Adrenal gland (tissue), 12 donors: Measurements from ENCODE around the gene SUN2. TPM values are rescaled to one million over a fixed set of nuclear protein-coding genes. Genes with fewer than 3 reads are reported as not detected.

Experiments
- DNase-seq, 7 donors: peaks; one replicate each; pipeline ENCODE4 v3.0.0-alpha.2; 2019 to 2020
- H3K27ac ChIP-seq, 5 donors: fragments of 200-600 bp; sonication (generic) in 4 of 5; 1 replicate in 3 of 5; 2 replicates in 2 of 5; pipeline versions ENCODE4 v1.5.1 to v1.8.0; 2016 to 2020; ENCODE audit warnings: mild to moderate bottlenecking in 1 of 5
- H3K27me3 ChIP-seq: fragments of 200-600 bp; 2 replicates; pipeline ENCODE4 v1.8.0; 2021
- H3K36me3 ChIP-seq, 2 donors: fragments of 200-600 bp; replicated peaks in 1 of 2; 1 replicate in 1 of 2; 2 replicates in 1 of 2; pipeline versions ENCODE4 v1.5.1 to v1.8.0; 2018 to 2022
- H3K4me1 ChIP-seq, 2 donors: fragments of 200-600 bp; replicated peaks in 1 of 2; 1 replicate in 1 of 2; 2 replicates in 1 of 2; pipeline versions ENCODE4 v1.5.1 to v1.8.0; 2018 to 2021
- H3K4me3 ChIP-seq, 4 donors: fragments of 200-600 bp; sonication (generic) in 3 of 4; one replicate each; pipeline ENCODE4 v1.5.1; 2016 to 2018
- H3K9me3 ChIP-seq, 3 donors: fragments of 200-600 bp; sonication (generic) in 1 of 3; replicated peaks in 1 of 3; 1 replicate in 2 of 3; 2 replicates in 1 of 3; pipeline versions ENCODE4 v1.5.1 to v1.8.0; 2016 to 2021
- CTCF ChIP-seq, 6 experiments: fragments of 450-650 bp in 4 of 6; fragments of 200-600 bp in 2 of 6; sonication (generic) in 1 of 6; IDR thresholded peaks; 1 replicate in 5 of 6; 2 replicates in 1 of 6; pipeline versions ENCODE4 v1.5.1 to v1.8.0; 2016 to 2021; ENCODE audit warnings: antibody characterized with exemption in 6 of 6, mild to moderate bottlenecking in 2 of 6, moderate library complexity in 1 of 6
- POLR2A ChIP-seq, 2 donors: fragments of 450-650 bp; IDR thresholded peaks; one replicate each; pipeline ENCODE4 v1.6.1; 2017; ENCODE audit warnings: antibody characterized with exemption in 2 of 2, mild to moderate bottlenecking in 2 of 2, moderate library complexity in 1 of 2
- WGBS, 4 donors: extraction: QIAGEN DNeasy Blood & Tissue Kit in 2 of 4; methylation state at CpG; one replicate each; pipeline versions ENCODE4 v1.1.5 to v1.1.7; 2013 to 2017; 5-methylcytosine and 5-hydroxymethylcytosine counted together
- intact Hi-C, 2 donors: fragments of 100-400 bp; cut with DNase I; formaldehyde crosslinking; loops; one replicate each; pipeline versions ENCODE4 v1.14.1 to v1.15.0; 2022 to 2023
- polyA plus RNA-seq, 3 donors: library from polyadenylated mRNA; stranded (reverse); fragments of 200-250 nt in 2 of 3; fragments of 350-450 nt in 1 of 3; fragmentation: Illumina TruSeq in 1 of 3; extraction: RNeasy Lipid Tissue Mini Kit (QIAGEN cat#74804) in 1 of 3; gene quantifications; one replicate each; pipeline ENCODE4 v1.2.3, GENCODE V29; 2013 to 2014
- total RNA-seq, 9 donors: library from RNA; depleted of rRNA in 4 of 9; stranded (reverse); fragments of >200 nt in 4 of 9; fragments of 120-200 nt in 1 of 9; fragmentation: NEBNext Ultra II Directional in 1 of 9; extraction: Animal tissue kit (Norgen Biotek cat#: 25700) in 1 of 9; gene quantifications; one replicate each; pipeline versions ENCODE4 v1.1.0 to v1.2.4, GENCODE V29; 2013 to 2023
- donor health status: healthy with polysubstance abuse.
- donor health status: Bipolar disorder and iron deficiency.
- donor health status: DM: yes; HTN: yes; CAD: no.
- donor health status: DM: no; HTN: no; CAD: no.
- donor health status: DM: no; HTN: no; CAD: no.
- donor health status: DM: yes; HTN: yes; CAD: no.

SUN2 gene
- total and polyA plus RNA-seq, 12 donors: 13.0 to 196 (median 86.9) TPM

GRCh38 chr22:38699143-38699542 lies 56.7 kb downstream of the SUN2 start:
- no peak for DNase-seq
- WGBS, 4 donors: 56 to 67% (median 59%) methylated on average over 5 of the region's 5 CpGs
- H3K4me3 ChIP-seq: peak overlapping the region in 1 of 4 donors; percentile 86
- H3K36me3 ChIP-seq: no peaks in the 10 kb centered on the region
- peaks cover 18 to 48% of the 10 kb centered on the region in 2 donors for H3K4me1 ChIP-seq
- no peaks in the 10 kb centered on the region for H3K9me3 ChIP-seq
- TF ChIP-seq CTCF (IDR thresholded peaks at IDR 0.05) (no peak), POLR2A (IDR thresholded peaks at IDR 0.05) (no peak)
- intact Hi-C loops: no loop called here
- H3K27me3 ChIP-seq: no peaks in the 10 kb centered on the region
- H3K27ac ChIP-seq: peak overlapping the region; percentile 1 to 100 (median 98)

- intact Hi-C loops: no loop called here
- H3K27me3 ChIP-seq: no peaks in the 10 kb centered on the region
- H3K36me3 ChIP-seq: no peaks in the 10 kb centered on the region
- H3K27ac ChIP-seq: peak overlapping the region in 4 of 5 donors; percentile 1 to 100 (median 98)
- H3K9me3 ChIP-seq: no peaks in the 10 kb centered on the region
- H3K4me3 ChIP-seq: peak overlapping the region in 1 of 4 donors; percentile 86
- WGBS, 4 donors: 91 to 96% (median 94%) methylated on average over 13 of the region's 13 CpGs
- no peak for TF ChIP-seq POLR2A (IDR thresholded peaks at IDR 0.05)
- TF ChIP-seq CTCF (IDR thresholded peaks at IDR 0.05): no peak
- peaks cover 18 to 48% of the 10 kb centered on the region in 2 donors for H3K4me1 ChIP-seq
- no peak for DNase-seq
Observed at GRCh38 chr22:38698407-38699094, 57.2 kb downstream of the SUN2 start.

- DNase-seq: peak in 3 of 7 donors; percentile 48 to 51 (median 48)
- Histone ChIP-seq H3K27ac (peak overlapping the region in 3 of 5 donors; percentile 49 to 99 (median 79)), H3K9me3 (no peaks in the 10 kb centered on the region), H3K4me3 (no peak overlapping the region), H3K36me3 (no peaks in the 10 kb centered on the region), H3K4me1 (peaks cover 18 to 48% of the 10 kb centered on the region in 2 donors), H3K27me3 (no peaks in the 10 kb centered on the region)
- intact Hi-C loops: no loop called here
- WGBS, 4 donors: 72 to 86% (median 75%) methylated on average over 8 of the region's 8 CpGs
- TF ChIP-seq CTCF (IDR thresholded peaks at IDR 0.05) (no peak), POLR2A (IDR thresholded peaks at IDR 0.05) (no peak)
Observed at GRCh38 chr22:38697425-38698089, 58.2 kb downstream of the SUN2 start.

GRCh38 chr22:38696606-38697424 lies 59.0 kb downstream of the SUN2 start:
- TF ChIP-seq POLR2A (IDR thresholded peaks at IDR 0.05) (no peak), CTCF (IDR thresholded peaks at IDR 0.05) (no peak)
- H3K9me3 ChIP-seq: no peaks in the 10 kb centered on the region
- no peak overlapping the region for H3K4me3 ChIP-seq
- peaks cover 18 to 48% of the 10 kb centered on the region in 2 donors for H3K4me1 ChIP-seq
- H3K36me3 ChIP-seq: peaks cover 0 to 6% of the 10 kb centered on the region in 2 donors
- intact Hi-C loops: no loop called here
- WGBS, 4 donors: 21 to 33% (median 27%) methylated on average over 3 of the region's 3 CpGs
- peak overlapping the region in 3 of 5 donors; percentile 49 to 99 (median 79) for H3K27ac ChIP-seq
- no peaks in the 10 kb centered on the region for H3K27me3 ChIP-seq
- DNase-seq: peak in 5 of 7 donors; percentile 57 to 76 (median 69)
